ENCODE measurements around the gene RAPSN.

RAPSN gene

DNA sequence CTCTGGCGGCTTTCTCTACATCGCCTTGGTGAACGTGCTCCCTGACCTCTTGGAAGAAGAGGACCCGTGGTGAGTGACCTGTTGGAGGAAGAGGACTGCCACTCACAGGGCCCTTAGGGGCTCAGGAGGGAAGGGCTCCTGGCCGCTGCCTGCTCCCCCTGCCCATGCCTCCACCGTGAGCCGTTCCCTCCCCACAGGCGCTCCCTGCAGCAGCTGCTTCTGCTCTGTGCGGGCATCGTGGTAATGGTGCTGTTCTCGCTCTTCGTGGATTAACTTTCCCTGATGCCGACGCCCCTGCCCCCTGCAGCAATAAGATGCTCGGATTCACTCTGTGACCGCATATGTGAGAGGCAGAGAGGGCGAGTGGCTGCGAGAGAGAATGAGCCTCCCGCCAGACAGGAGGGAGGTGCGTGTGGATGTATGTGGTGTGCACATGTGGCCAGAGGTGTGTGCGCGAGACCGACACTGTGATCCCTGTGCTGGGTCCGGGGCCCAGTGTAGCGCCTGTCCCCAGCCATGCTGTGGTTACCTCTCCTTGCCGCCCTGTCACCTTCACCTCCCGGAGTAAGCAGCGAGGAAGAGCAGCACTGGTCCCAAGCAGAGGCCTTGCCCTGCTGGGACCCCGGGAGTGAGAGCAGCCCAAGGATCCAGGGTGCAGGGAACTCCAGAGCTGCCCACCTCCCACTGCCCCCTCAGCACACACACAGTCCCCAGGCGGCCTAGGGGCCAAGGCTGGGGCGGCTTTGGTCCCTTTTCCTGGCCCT, 33.7 kb downstream of the RAPSN start:
- Histone ChIP-seq H3K4me1 (ENCODE audit: insufficient read depth, low read length) (no peaks in the 10 kb centered on the region), H3K9me3 (ENCODE audit: low read length) (no peaks in the 10 kb centered on the region), H3K4me3 (ENCODE audit: low read length) (no peak overlapping the region), H3K36me3 (ENCODE audit: insufficient read depth, low read length) (peaks cover 41% of the 10 kb centered on the region), H2AFZ (ENCODE audit: low read depth, low read length) (no peak overlapping the region), H3K27me3 (ENCODE audit: insufficient read depth, low read length) (no peaks in the 10 kb centered on the region)

DNA sequence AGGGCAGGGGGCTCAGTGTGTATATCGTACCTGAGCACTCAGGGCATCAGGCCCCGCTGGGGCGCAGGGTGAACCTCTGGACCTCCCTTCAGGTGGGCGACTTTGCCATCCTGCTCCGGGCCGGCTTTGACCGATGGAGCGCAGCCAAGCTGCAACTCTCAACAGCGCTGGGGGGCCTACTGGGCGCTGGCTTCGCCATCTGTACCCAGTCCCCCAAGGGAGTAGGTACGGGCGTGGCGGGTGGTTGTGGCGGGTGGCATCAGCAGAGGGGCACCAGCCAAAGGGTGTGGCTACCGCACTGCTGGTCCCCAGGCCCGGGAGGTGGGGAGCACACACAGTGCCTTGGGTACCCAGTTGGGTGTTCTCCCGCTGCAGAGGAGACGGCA, 34.3 kb downstream of the RAPSN start:
- peaks cover 35% of the 10 kb centered on the region for H3K36me3 ChIP-seq (ENCODE audit: insufficient read depth, low read length)
- H3K4me3 ChIP-seq (ENCODE audit: low read length) = no peak overlapping the region
- no peaks in the 10 kb centered on the region for H3K27me3 ChIP-seq (ENCODE audit: insufficient read depth, low read length)
- H3K9me3 ChIP-seq (ENCODE audit: low read length) = no peaks in the 10 kb centered on the region
- H3K4me1 ChIP-seq (ENCODE audit: insufficient read depth, low read length) = peaks cover under 1% of the 10 kb centered on the region
- H2AFZ ChIP-seq (ENCODE audit: low read depth, low read length) = no peak overlapping the region

DNA sequence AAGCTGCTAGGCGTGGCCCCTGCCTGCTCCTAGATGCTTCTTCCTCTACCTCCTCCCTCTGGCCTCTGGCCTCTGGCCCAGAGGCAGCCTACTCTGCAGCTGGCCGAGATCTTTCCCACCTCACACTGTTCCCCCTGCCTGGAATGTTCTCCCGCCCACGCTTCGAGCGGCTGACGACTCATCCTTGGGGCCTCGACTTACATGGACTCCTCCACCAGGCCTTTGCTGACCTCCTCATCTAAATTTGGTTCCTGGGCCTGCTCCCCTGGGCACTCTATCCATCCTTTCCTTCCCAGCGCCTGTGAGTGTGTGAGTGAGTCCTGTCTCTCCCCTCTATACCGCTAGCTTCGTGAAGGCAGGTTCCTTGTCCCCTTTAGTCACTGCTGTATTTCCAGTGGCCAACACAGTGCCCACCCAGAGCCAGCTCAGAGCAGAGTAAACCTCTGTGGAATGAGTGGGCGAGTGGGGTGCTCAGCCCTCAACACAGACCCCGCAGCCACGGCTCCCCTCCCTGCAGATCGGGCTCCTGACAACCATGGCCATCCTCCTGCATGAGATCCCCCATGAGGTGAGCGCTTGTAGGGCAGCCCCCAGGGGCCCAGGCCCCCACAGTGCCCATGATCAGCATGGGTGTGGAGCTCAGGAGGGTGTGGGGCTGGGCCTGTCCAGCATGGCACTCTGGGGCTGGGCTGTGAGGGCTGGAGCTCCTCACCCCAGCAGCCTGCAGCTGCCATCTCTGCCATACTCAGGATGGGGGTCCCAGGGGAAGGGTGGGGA, 34.8 kb downstream of the RAPSN start:
- Histone ChIP-seq H3K27me3 (ENCODE audit: insufficient read depth, low read length) (no peaks in the 10 kb centered on the region), H3K36me3 (ENCODE audit: insufficient read depth, low read length) (peaks cover 32% of the 10 kb centered on the region), H3K4me1 (ENCODE audit: insufficient read depth, low read length) (peaks cover 6% of the 10 kb centered on the region), H3K9me3 (ENCODE audit: low read length) (no peaks in the 10 kb centered on the region), H3K4me3 (ENCODE audit: low read length) (no peak overlapping the region), H2AFZ (ENCODE audit: low read depth, low read length) (no peak overlapping the region)

DNA sequence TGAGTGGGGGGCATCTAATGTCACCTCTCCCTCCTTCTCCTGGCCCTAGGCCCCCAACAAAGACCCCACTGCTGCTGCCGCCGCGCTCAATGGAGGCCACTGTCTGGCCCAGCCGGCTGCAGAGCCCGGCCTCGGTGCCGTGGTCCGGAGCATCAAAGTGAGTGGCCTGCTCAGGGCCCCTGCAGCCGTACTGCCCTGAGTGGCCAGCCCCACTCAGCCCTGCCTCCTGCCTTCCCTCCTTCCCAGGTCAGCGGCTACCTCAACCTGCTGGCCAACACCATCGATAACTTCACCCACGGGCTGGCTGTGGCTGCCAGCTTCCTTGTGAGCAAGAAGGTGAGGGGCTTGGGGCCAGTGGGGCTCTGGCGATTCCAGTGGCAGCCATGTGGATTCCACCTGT, 35.6 kb downstream of the RAPSN start:
- no peaks in the 10 kb centered on the region for H3K9me3 ChIP-seq (ENCODE audit: low read length)
- H2AFZ ChIP-seq (ENCODE audit: low read depth, low read length) = no peak overlapping the region
- H3K36me3 ChIP-seq (ENCODE audit: insufficient read depth, low read length) = peaks cover 24% of the 10 kb centered on the region
- no peak overlapping the region for H3K4me3 ChIP-seq (ENCODE audit: low read length)
- peaks cover 11% of the 10 kb centered on the region for H3K4me1 ChIP-seq (ENCODE audit: insufficient read depth, low read length)
- H3K27me3 ChIP-seq (ENCODE audit: insufficient read depth, low read length) = no peaks in the 10 kb centered on the region

DNA sequence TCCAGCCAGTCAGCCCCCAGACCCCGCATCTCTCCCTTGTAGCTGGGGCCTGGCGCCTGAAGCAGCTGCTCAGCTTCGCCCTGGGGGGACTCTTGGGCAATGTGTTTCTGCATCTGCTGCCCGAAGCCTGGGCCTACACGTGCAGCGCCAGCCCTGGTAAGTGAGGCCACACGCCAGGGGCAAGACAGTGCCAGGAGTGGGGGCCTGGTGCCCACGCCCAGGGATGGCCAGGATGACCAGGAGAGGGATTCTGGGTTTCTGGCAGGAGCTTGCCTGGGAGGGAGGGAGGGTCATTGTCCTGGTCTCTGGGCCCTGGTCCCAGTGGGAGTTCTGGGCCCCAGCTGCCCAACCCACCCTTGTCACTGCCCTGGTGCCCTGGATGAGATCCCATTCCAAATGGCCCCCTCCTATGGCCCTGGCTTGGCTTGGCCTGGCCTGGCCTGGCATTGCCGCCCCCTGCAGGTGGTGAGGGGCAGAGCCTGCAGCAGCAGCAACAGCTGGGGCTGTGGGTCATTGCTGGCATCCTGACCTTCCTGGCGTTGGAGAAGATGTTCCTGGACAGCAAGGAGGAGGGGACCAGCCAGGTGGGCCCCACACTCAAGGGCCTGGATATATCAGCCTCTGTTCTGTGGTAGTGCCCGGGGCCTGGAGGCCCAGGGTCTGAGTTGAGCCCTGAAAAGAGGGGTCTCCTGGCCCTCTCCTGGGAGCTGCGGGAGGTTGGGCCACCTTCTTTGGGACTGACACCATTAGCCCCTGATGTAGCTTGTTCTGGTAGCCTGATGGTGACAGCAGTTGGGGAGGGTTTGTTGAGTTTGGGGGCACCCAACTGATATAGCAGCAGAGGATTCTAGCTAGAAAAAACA, 36.8 kb downstream of the RAPSN start:
- peaks cover 21% of the 10 kb centered on the region for H3K36me3 ChIP-seq (ENCODE audit: insufficient read depth, low read length)
- H2AFZ ChIP-seq (ENCODE audit: low read depth, low read length) = no peak overlapping the region
- no peaks in the 10 kb centered on the region for H3K9me3 ChIP-seq (ENCODE audit: low read length)
- no peak overlapping the region for H3K4me3 ChIP-seq (ENCODE audit: low read length)
- peaks cover 15% of the 10 kb centered on the region for H3K4me1 ChIP-seq (ENCODE audit: insufficient read depth, low read length)
- H3K27me3 ChIP-seq (ENCODE audit: insufficient read depth, low read length) = no peaks in the 10 kb centered on the region

DNA sequence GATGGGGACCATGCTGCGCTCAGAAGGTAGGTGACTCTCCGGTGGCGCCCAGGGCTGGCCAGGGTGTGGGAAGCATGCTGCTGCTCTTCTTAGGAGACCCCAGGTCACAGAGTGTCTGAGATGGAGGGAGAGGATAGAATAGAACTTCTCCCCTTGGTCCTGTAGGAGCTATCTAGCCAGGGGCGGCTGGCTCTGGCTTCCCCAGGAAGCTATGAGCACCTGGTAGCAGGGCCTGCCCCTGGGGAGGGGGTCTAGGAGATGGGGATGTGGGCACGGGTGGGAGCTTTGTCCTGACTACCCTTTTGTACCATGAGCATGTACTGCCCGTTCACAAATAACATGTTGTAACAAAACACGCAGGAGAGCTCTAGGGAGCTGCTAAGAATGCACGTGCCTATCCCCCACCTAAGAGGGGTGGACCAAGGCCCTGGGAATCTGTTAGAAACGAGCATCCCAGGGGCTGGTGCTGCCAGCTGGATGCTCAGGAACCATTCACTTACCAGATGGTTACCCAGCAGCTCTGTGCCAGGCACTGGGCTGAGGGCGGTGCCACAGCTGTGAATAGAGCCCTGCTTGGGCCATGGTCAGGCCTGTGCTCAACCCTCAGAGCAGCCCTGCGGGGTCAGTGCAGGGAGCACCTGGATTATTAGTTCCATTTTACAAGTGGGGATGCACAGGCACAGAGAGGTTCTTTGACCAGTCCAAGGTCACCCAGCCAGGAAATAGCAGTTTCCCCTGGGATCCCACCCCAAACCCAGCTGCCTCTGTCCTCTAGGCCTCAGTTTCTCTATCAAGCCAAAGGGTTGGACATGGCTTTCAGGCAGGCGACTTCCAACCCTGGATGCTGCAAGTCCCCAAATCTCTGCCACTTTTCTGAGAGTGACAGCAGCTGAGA, 38.3 kb downstream of the RAPSN start:
- H3K4me1 ChIP-seq (ENCODE audit: insufficient read depth, low read length) = peaks cover 15% of the 10 kb centered on the region
- no peaks in the 10 kb centered on the region for H3K27me3 ChIP-seq (ENCODE audit: insufficient read depth, low read length)
- no peak overlapping the region for H2AFZ ChIP-seq (ENCODE audit: low read depth, low read length)
- peaks cover 18% of the 10 kb centered on the region for H3K36me3 ChIP-seq (ENCODE audit: insufficient read depth, low read length)
- H3K4me3 ChIP-seq (ENCODE audit: low read length) = no peak overlapping the region
- H3K9me3 ChIP-seq (ENCODE audit: low read length) = no peaks in the 10 kb centered on the region

DNA sequence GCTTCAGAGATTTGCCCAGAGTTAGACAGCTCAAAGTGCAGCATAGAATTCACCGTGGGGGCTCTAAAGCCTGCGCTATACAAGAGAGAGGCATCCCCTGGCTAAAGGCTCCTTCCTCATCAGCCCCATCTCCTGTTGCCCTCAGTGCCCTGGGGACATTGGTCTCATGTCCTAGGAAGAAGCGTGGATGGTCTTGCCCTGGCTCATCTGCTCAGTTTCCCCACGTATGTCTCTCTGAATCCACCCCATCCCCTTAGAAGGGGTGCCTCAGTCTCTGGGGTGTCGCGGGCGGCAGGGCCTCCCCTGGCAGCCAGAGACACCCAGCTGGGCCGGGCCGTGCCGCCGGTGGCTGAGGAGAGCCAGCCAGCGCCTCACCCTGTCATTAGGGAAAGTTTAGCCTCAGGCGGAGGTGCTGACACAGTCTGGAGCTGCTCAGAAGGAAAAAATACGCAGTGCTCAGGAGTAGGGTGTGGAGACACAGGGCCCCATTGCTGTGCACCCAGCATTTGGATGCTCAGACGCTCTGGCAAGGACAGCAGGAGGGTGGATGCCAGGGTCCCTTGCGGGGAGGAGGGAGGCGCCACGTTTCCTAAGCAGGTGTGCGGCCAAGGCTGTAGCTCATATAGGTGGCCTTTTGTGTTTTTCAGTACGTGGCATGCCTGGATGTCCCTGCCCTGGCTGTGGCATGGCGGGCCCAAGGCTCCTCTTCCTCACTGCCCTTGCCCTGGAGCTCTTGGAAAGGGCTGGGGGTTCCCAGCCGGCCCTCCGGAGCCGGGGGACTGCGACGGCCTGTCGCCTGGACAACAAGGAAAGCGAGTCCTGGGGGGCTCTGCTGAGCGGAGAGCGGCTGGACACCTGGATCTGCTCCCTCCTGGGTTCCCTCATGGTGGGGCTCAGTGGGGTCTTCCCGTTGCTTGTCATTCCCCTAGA, 39.2 kb downstream of the RAPSN start:
- H3K36me3 ChIP-seq (ENCODE audit: insufficient read depth, low read length) = peaks cover 11% of the 10 kb centered on the region
- H3K4me1 ChIP-seq (ENCODE audit: insufficient read depth, low read length) = peaks cover 15% of the 10 kb centered on the region
- H2AFZ ChIP-seq (ENCODE audit: low read depth, low read length) = no peak overlapping the region
- H3K9me3 ChIP-seq (ENCODE audit: low read length) = no peaks in the 10 kb centered on the region
- peak overlapping the region; percentile 86 for H3K4me3 ChIP-seq (ENCODE audit: low read length)
- no peaks in the 10 kb centered on the region for H3K27me3 ChIP-seq (ENCODE audit: insufficient read depth, low read length)

DNA sequence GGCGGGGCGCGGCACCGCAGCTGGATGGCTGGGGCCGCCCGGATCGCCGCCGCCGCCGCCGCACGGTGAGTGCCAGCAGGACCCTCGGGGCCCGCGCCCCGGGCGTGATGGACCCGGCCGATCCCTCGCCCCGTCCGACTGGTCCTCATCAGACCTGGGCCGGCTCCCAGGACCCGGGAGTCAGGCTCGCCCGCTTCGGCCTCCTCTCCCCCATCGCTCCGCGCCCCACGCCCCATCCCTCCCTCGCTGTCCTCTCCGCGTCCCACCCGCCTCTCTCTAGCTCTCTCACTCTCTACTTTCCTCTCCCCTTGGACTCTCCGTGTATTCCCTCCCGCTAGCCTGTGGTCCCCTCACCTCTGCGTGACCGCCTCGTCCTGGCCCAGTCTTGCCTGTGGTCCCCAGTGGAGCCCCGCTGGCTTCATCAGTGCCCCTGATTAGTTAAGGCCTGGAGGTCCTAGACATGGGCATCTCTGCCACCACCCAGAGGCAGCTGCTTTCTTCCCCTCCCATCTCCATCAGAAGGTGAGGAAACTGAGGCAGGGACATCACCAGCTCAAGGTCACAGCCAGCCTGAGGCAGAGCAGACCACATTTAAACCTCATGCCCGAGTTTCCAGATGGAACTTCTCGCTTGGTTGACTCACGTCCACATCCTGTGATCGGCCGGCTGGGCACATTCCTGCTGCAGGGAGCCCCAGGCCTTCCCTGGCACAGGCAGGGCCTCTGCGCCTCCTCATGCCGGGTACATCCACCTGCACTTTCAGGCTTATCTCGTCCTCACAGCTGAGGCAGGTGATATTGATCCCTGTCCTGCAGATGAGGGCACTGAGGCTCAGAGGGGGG, 40.1 kb downstream of the RAPSN start:
- Histone ChIP-seq H2AFZ (ENCODE audit: low read depth, low read length) (peak overlapping the region; percentile 89), H3K36me3 (ENCODE audit: insufficient read depth, low read length) (peaks cover 6% of the 10 kb centered on the region), H3K27me3 (ENCODE audit: insufficient read depth, low read length) (no peaks in the 10 kb centered on the region), H3K4me3 (ENCODE audit: low read length) (peak overlapping the region; percentile 86), H3K4me1 (ENCODE audit: insufficient read depth, low read length) (peaks cover 15% of the 10 kb centered on the region), H3K9me3 (ENCODE audit: low read length) (no peaks in the 10 kb centered on the region)

DNA sequence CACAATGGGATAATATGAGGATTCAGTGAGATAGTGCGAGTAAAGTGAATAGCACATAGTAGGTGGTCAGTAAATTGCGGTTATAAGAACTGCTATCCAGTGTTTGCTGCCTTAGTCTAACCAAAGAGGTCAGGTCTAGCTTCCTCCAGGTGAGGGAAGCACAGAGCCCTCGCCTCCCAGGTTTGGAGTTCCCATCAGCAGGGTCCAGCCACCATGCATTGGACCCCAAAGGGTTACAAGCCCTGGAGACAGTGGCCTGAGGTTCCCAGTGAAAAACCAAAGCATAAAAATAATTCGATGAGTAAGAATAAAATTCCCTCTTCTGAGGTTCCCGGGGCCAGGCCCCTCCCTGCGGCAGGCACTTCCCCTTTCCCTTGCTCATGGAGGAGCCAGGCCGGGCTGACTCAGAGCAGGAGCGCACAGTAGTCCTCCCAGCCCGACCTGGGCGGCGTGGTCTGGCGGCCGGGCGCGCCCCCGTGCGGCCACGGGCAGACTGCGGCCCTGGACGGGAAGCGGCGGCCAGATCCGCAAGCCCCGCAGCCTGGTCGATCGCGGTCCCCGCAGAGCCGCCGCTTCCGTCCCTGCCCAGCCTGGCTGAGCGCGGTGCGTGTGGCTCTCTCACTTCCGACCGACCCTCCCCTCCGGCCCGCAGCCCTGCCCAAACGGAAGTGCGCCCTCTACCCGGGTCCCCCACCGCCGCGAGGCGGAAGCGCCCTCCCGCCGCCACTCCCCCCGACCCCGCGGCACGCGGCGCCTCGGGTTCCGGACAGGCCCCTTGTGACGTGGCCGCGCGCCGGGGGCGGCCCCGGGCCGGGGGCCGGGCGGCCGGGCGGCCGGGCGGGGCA, 41.0 kb downstream of the RAPSN start, which contains the start of gene SLC39A13:
SLC39A13 (plus strand) TSS at position 845 of the 845 bp plus-strand sequence. CDS start 1,505 bp downstream, outside the sequence.
- no peaks in the 10 kb centered on the region for H3K27me3 ChIP-seq (ENCODE audit: insufficient read depth, low read length)
- H3K9me3 ChIP-seq (ENCODE audit: low read length) = no peaks in the 10 kb centered on the region
- H3K4me3 ChIP-seq (ENCODE audit: low read length) = peak within 1 kb of the TSS; percentile 86
- H3K36me3 ChIP-seq (ENCODE audit: insufficient read depth, low read length) = peaks cover 6% of the 10 kb centered on the region
- H2AFZ ChIP-seq (ENCODE audit: low read depth, low read length) = peak within 1 kb of the TSS; percentile 89
- H3K4me1 ChIP-seq (ENCODE audit: insufficient read depth, low read length) = peaks cover 15% of the 10 kb centered on the region

DNA sequence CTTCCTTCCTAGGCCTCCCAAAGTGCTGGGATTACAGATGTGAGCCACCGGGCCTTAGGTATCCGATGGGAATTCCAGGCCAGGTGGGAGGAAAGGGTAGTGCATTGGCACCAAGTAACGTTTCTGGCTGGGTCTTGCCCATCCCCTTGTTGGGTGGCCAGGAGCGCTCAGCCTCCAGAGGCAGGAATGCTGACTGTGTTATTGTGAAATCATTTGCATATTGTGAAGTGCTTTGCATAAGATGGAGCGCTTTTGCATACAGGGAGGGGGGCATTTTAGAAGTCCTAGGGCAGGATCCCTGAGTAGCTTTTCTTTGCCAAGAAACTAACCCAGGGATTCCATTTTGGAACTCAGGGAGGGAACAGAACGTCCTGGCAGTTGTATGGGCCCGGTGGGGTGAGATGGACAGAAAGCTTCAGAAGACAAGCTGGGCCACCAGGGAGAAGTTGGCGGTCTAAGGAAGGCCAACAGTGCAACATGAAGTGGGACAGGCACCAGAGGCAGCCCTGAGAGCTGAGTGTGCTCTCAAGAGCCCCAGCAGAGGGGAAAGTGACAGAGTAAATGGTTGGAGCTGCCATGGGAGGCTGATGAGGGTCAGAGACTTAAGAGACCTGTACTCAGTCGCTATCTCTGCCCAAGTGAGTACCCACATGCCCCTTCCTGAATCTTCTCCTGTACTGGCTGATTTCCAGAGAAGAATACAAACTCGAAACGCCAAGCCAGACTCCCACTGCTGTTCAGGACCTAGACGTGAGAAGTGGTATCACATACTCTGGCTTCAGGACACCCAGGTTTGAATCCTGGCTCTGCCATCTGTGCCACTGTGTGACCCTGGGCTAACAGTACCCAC, 41.8 kb downstream of the RAPSN start:
- peak overlapping the region; percentile 33 for H2AFZ ChIP-seq (ENCODE audit: low read depth, low read length)
- peak overlapping the region; percentile 54 for H3K4me3 ChIP-seq (ENCODE audit: low read length)
- no peaks in the 10 kb centered on the region for H3K27me3 ChIP-seq (ENCODE audit: insufficient read depth, low read length)
- peaks cover 15% of the 10 kb centered on the region for H3K4me1 ChIP-seq (ENCODE audit: insufficient read depth, low read length)
- H3K9me3 ChIP-seq (ENCODE audit: low read length) = no peaks in the 10 kb centered on the region
- peaks cover 6% of the 10 kb centered on the region for H3K36me3 ChIP-seq (ENCODE audit: insufficient read depth, low read length)
